Fibroblast of mammary gland (primary cell): Measurements from ENCODE around the gene SUPT5H.

Experiments
- DNase-seq: peaks from one replicate; pipeline ENCODE4 v3.0.0-alpha.2; 2010; ENCODE audit warnings: low read depth
- H3K4me3 ChIP-seq: 2 replicates; pipeline ENCODE4 v1.5.1; 2011; ENCODE audit warnings: low read depth, mild to moderate bottlenecking, low read length, moderate library complexity; ENCODE audit not compliant: control insufficient read depth
- CTCF ChIP-seq: conservative IDR thresholded peaks from 2 replicates; pipeline ENCODE4 v1.5.1; 2011; ENCODE audit warnings: low read depth, low read length, inconsistent platforms; ENCODE audit not compliant: control insufficient read depth, insufficient read depth

Gene SUPT5H

GRCh38 chr19:39434123-39435076, 11.0 kb upstream of the SUPT5H start:
- peak overlapping the region; percentile 99 for H3K4me3 ChIP-seq
- DNase-seq = peak; percentile 28
- no peak for TF ChIP-seq CTCF

GRCh38 chr19:39435499-39436349, 9.7 kb upstream of the SUPT5H start, which contains the start of gene RPS16:
Gene RPS16, minus strand, starts transcription at chr19:39435949. Its CDS starts 54 bp downstream, at chr19:39435895.
- no peak for TF ChIP-seq CTCF
- DNase-seq = peak; percentile 95
- H3K4me3 ChIP-seq = peak within 1 kb of the TSS; percentile 99

- no peak for TF ChIP-seq CTCF
- no peak for DNase-seq
- peak overlapping the region; percentile 99 for H3K4me3 ChIP-seq
Measured at GRCh38 chr19:39436350-39436716, 9.0 kb upstream of the SUPT5H start.

GRCh38 chr19:39438270-39438934, 7.0 kb upstream of the SUPT5H start:
- no peak for TF ChIP-seq CTCF
- H3K4me3 ChIP-seq = no peak overlapping the region
- DNase-seq = no peak

GRCh38 chr19:39444598-39445195, 685 bp upstream of the SUPT5H start:
- peak; percentile 40 for DNase-seq
- peak overlapping the region; percentile 99 for H3K4me3 ChIP-seq
- no peak for TF ChIP-seq CTCF
